ENCODE results near the gene PLK5. TPM values are rescaled to one million over a fixed set of nuclear protein-coding genes. Genes with fewer than 3 reads are reported as not detected.

The PLK5 gene
- total and polyA plus RNA-seq, 4 donors = 0.03 TPM; not detected in 3

- TF ChIP-seq RAD21 (IDR thresholded peaks at IDR 0.05) = no peak
- TF ChIP-seq JUND (IDR thresholded peaks at IDR 0.05) = no peak
- TF ChIP-seq GABPA (IDR thresholded peaks at IDR 0.05 in 1 of 2, conservative IDR thresholded peaks at IDR 0.05 in 1 of 2) = no peak
- no peak for TF ChIP-seq FOXA1 (IDR thresholded peaks at IDR 0.05)
- TF ChIP-seq TAF1 (conservative IDR thresholded peaks at IDR 0.05) = no peak
Measured at GRCh38 chr19:1580957-1581356, 57.1 kb downstream of the PLK5 start (continued).

- TF ChIP-seq HNF4G (IDR thresholded peaks at IDR 0.05) (no peak), FOXA1 (IDR thresholded peaks at IDR 0.05) (no peak), EGR1 (IDR thresholded peaks at IDR 0.05; ENCODE audit: low read depth in 2 of 2) (no peak), REST (IDR thresholded peaks at IDR 0.05) (no peak), JUND (IDR thresholded peaks at IDR 0.05) (no peak), ATF3 (IDR thresholded peaks at IDR 0.05) (no peak), GABPA (IDR thresholded peaks at IDR 0.05 in 1 of 2, conservative IDR thresholded peaks at IDR 0.05 in 1 of 2) (no peak)
- TF ChIP-seq, protein P1, sequence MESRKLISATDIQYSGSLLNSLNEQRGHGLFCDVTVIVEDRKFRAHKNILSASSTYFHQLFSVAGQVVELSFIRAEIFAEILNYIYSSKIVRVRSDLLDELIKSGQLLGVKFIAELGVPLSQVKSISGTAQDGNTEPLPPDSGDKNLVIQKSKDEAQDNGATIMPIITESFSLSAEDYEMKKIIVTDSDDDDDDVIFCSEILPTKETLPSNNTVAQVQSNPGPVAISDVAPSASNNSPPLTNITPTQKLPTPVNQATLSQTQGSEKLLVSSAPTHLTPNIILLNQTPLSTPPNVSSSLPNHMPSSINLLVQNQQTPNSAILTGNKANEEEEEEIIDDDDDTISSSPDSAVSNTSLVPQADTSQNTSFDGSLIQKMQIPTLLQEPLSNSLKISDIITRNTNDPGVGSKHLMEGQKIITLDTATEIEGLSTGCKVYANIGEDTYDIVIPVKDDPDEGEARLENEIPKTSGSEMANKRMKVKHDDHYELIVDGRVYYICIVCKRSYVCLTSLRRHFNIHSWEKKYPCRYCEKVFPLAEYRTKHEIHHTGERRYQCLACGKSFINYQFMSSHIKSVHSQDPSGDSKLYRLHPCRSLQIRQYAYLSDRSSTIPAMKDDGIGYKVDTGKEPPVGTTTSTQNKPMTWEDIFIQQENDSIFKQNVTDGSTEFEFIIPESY (IDR thresholded peaks at IDR 0.05) = no peak
- Histone ChIP-seq H3K27ac (ENCODE audit: low read depth in 1 of 2, low read length in 2 of 2) (no peak overlapping the region), H3K9me3 (ENCODE audit: control insufficient read depth in 4 of 4, low read length in 3 of 4) (no peaks in the 10 kb centered on the region), H3K9ac (ENCODE audit: low read depth in 1 of 2, low read length in 2 of 2) (no peak overlapping the region), H3K36me3 (ENCODE audit: control insufficient read depth in 4 of 4, insufficient read depth in 3 of 4, low read depth in 1 of 4, low read length in 3 of 4) (peaks cover 5 to 43% (median 12%) of the 10 kb centered on the region in 4 donors), H3K4me3 (ENCODE audit: low read depth in 1 of 3, low read length in 3 of 3) (no peak overlapping the region), H3K27me3 (ENCODE audit: control insufficient read depth in 4 of 4, insufficient read depth in 4 of 4, low read length in 3 of 4) (no peaks in the 10 kb centered on the region), H3K4me1 (ENCODE audit: control insufficient read depth in 4 of 4, insufficient read depth in 4 of 4, low read length in 3 of 4) (peaks cover 0 to under 1% (median 0%) of the 10 kb centered on the region in 4 donors)
- WGBS = 78% methylated on average over 9 of the region's 9 CpGs
- DNase-seq (ENCODE audit: low spot score) = no peak
Measured at GRCh38 chr19:1582201-1582600, 58.3 kb downstream of the PLK5 start.

GRCh38 chr19:1584500-1585242, 60.8 kb downstream of the PLK5 start:
- TF ChIP-seq HNF4A (conservative IDR thresholded peaks at IDR 0.05) (no peak), TAF1 (conservative IDR thresholded peaks at IDR 0.05) (no peak), YY1 (IDR thresholded peaks at IDR 0.05) (no peak), EGR1 (IDR thresholded peaks at IDR 0.05; ENCODE audit: low read depth in 2 of 2) (no peak)
- Histone ChIP-seq H3K4me3 (ENCODE audit: low read depth in 1 of 3, low read length in 3 of 3) (no peak overlapping the region), H3K9me3 (ENCODE audit: control insufficient read depth in 4 of 4, low read length in 3 of 4) (no peaks in the 10 kb centered on the region), H3K27me3 (ENCODE audit: control insufficient read depth in 4 of 4, insufficient read depth in 4 of 4, low read length in 3 of 4) (no peaks in the 10 kb centered on the region), H3K9ac (ENCODE audit: low read depth in 1 of 2, low read length in 2 of 2) (no peak overlapping the region), H3K36me3 (ENCODE audit: control insufficient read depth in 4 of 4, insufficient read depth in 3 of 4, low read depth in 1 of 4, low read length in 3 of 4) (peaks cover 5 to 29% (median 12%) of the 10 kb centered on the region in 4 donors), H3K27ac (ENCODE audit: low read depth in 1 of 2, low read length in 2 of 2) (no peak overlapping the region), H3K4me1 (ENCODE audit: control insufficient read depth in 4 of 4, insufficient read depth in 4 of 4, low read length in 3 of 4) (peaks cover 6 to 21% (median 15%) of the 10 kb centered on the region in 4 donors)
- 96% methylated on average over 87 of the region's 87 CpGs for WGBS
- DNase-seq (ENCODE audit: low spot score) = no peak
